ENCODE data around the gene SMAD3.

The SMAD3 gene

DNA sequence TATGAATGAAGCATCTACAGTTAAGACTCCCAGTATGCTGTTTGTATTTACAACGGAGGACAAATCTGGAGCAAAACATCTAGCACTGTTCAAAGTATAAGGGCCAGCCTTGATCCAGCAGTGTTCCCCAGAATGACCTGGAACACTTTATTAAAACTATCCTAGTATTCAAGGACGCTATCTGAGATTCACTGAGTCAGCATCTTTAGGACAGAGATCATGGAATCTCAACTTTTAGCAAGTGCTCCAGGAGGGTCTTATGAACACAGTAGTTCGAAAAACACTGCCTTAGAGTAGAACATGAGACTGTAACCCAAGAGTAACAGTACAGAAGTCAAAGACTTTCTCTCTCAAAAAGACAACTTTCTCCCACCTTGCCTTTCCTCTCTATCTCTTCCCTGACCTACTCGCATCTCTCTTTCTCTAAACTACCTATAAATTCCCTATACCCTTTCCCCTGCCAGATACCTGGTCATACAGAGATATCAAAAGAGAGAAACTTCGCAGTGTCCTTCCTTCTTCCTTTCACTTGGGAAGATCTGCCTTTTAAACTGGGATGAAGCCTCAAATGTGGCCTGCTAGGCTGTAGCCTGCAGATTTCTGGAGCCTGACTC lies 145.3 kb downstream of the SMAD3 start:
- peaks cover 12% of the 10 kb centered on the region for H3K36me3 Mint-ChIP-seq (ENCODE audit: insufficient read depth)
- H3K27me3 Mint-ChIP-seq, result no peaks in the 10 kb centered on the region
- no peak overlapping the region for H3K27ac Mint-ChIP-seq (ENCODE audit: low read depth)
- H3K9me3 Mint-ChIP-seq, result no peaks in the 10 kb centered on the region
- H3K4me3 Mint-ChIP-seq, result no peak overlapping the region
- ATAC-seq (replicated peaks; ENCODE audit: extremely low read depth, poor library complexity, severe bottlenecking) (no peak), DNase-seq (ENCODE audit: low spot score in 2 of 2) (no peak)
- no peaks in the 10 kb centered on the region for H3K4me1 Mint-ChIP-seq

DNA sequence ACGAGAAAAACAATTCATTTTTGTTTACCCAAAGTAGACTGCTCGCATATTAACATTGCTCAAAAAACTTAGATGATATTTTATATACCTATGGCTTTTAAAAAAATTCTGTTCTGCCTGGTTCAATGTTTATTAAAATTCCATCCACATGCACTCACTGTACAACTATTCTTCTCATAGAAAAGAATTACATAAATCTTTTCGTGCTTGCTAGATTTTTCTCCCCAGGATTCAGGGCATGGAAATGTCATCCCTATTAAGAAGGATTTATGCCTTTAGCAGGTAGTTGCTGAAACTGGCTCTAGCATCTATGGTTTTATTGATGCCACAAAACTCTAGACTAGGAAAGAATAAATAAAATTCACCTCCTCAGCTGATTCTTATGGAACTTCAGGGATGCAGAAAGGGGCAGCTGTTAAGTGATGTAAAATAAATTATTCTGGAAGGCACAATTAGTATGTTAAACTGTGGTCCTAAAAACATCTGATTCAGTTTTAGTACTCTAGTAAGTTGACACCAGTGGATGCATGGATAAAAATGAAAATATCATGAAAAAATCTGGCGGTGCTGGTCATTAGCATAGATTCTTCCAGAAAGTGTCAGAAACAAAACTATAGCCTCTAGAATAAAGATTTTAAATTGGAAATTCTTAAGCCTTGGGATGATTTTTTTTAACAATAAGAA lies 147.4 kb downstream of the SMAD3 start:
- ATAC-seq (replicated peaks; ENCODE audit: extremely low read depth, poor library complexity, severe bottlenecking), result no peak
- no peaks in the 10 kb centered on the region for H3K9me3 Mint-ChIP-seq
- H3K4me3 Mint-ChIP-seq, result no peak overlapping the region
- DNase-seq (ENCODE audit: low spot score in 2 of 2), result no peak
- H3K4me1 Mint-ChIP-seq, result no peaks in the 10 kb centered on the region
- H3K36me3 Mint-ChIP-seq (ENCODE audit: insufficient read depth), result peaks cover 13% of the 10 kb centered on the region
- no peak overlapping the region for H3K27ac Mint-ChIP-seq (ENCODE audit: low read depth)
- H3K27me3 Mint-ChIP-seq, result no peaks in the 10 kb centered on the region

DNA sequence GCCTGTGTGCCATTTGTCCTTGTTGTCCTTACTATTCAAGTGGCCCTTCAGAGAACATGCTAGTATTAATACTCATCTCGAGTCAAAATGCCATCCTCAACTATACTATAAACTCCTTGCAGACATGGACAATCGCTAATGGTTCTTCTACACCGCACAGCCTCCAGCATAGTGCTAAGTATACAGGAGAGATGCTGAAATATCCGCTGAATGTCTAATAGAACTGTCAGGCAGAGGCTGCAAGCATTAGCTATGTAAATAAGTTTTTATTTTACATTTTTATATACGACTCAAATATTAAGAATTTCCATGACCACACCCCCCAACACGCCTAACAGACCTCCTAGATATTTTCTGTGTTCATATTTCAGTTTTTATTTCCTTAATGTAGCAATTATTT lies 149.7 kb downstream of the SMAD3 start:
- ATAC-seq (replicated peaks; ENCODE audit: extremely low read depth, poor library complexity, severe bottlenecking) (no peak), DNase-seq (ENCODE audit: low spot score in 2 of 2) (no peak)
- Mint-ChIP-seq H3K4me1 (no peaks in the 10 kb centered on the region), H3K4me3 (no peak overlapping the region), H3K27ac (ENCODE audit: low read depth) (no peak overlapping the region), H3K36me3 (ENCODE audit: insufficient read depth) (peaks cover 8% of the 10 kb centered on the region), H3K9me3 (no peaks in the 10 kb centered on the region), H3K27me3 (no peaks in the 10 kb centered on the region)

DNA sequence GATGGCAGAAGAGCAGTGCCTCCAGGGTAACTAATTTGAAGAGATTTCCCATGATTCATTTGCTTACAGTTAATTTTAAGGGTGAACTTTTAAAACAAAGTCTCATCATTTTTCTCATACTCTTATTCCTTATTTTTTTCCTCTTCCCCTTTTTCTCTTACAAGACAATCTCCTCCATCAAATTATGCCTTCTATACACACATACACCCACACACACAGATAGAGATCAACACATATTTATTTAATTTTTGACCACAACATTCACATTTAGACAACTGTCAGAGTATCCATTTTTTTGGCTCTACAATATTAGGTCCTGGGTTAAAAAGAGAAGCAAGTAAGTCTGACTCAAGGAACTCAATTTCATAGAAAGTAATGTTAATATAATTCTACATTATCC lies 151.5 kb downstream of the SMAD3 start:
- H3K4me3 Mint-ChIP-seq, result no peak overlapping the region
- H3K27me3 Mint-ChIP-seq, result no peaks in the 10 kb centered on the region
- no peak overlapping the region for H3K27ac Mint-ChIP-seq (ENCODE audit: low read depth)
- no peaks in the 10 kb centered on the region for H3K4me1 Mint-ChIP-seq
- H3K9me3 Mint-ChIP-seq, result no peaks in the 10 kb centered on the region
- DNase-seq (ENCODE audit: low spot score in 2 of 2), result no peak
- H3K36me3 Mint-ChIP-seq (ENCODE audit: insufficient read depth), result peaks cover 7% of the 10 kb centered on the region
- ATAC-seq (replicated peaks; ENCODE audit: extremely low read depth, poor library complexity, severe bottlenecking), result no peak

DNA sequence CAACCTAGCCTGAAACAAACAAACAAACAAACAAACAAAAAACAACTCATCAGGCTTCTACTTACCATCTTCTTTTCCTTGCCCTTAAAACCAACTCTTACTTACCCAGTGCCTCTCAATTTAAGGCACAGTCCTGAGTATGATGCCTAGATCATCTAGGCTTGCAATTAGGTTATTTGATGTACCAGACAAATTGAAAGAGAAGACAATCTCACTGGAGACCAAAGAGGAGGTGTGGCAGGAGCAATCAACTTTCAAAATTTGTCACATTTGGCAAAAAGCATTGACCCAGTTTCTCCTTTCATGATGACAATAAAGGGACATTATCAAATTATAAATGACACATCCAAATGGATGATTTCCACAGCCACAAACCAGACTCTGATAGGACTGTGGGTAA lies 153.0 kb downstream of the SMAD3 start:
- no peak for ATAC-seq (replicated peaks; ENCODE audit: extremely low read depth, poor library complexity, severe bottlenecking)
- no peaks in the 10 kb centered on the region for H3K27me3 Mint-ChIP-seq
- DNase-seq (ENCODE audit: low spot score in 2 of 2), result no peak
- H3K36me3 Mint-ChIP-seq (ENCODE audit: insufficient read depth), result peaks cover 4% of the 10 kb centered on the region
- H3K9me3 Mint-ChIP-seq, result no peaks in the 10 kb centered on the region
- no peaks in the 10 kb centered on the region for H3K4me1 Mint-ChIP-seq
- H3K4me3 Mint-ChIP-seq, result no peak overlapping the region
- no peak overlapping the region for H3K27ac Mint-ChIP-seq (ENCODE audit: low read depth)

DNA sequence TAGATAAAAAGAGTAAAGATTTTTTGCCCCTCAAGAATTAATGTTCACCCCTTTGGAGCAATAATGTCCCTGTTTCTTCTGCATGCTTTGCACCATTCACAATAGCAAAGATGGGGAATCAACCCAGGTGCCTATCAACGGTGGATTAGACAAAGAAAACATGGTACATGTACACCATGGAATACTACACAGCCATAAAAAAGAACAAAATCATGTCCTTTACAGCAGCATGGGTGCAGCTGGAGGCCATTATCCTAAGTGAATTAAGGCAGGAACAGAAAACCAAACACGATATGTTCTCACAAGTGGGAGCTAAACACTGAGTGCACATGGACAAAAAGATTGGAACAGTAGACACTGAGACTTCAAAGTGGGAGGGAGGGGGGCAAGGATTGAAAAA lies 153.9 kb downstream of the SMAD3 start:
- H3K27me3 Mint-ChIP-seq, result no peaks in the 10 kb centered on the region
- ATAC-seq (replicated peaks; ENCODE audit: extremely low read depth, poor library complexity, severe bottlenecking) (no peak), DNase-seq (ENCODE audit: low spot score in 2 of 2) (no peak)
- no peaks in the 10 kb centered on the region for H3K9me3 Mint-ChIP-seq
- no peak overlapping the region for H3K27ac Mint-ChIP-seq (ENCODE audit: low read depth)
- no peak overlapping the region for H3K4me3 Mint-ChIP-seq
- H3K4me1 Mint-ChIP-seq, result no peaks in the 10 kb centered on the region
- H3K36me3 Mint-ChIP-seq (ENCODE audit: insufficient read depth), result peaks cover 4% of the 10 kb centered on the region

DNA sequence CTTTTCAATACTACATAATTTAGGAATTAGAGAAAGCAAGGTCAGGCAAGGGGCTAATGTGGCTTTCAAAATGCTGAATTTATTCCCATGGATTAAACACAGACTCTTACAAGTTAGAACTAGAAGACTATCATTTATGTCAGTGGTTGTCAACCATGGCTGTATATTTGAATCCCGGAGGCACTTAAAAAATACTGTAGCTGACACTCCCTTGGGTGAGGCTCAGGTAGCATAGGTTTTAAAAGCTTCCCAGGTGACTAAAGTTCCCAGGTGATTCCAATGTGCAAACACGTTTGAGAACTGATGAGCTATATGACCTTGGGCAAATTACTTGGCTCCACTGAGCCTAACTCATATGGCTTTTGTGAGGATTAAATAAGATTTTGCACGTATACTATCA lies 159.5 kb downstream of the SMAD3 start:
- Mint-ChIP-seq H3K27me3 (no peaks in the 10 kb centered on the region), H3K36me3 (ENCODE audit: insufficient read depth) (peaks cover 11% of the 10 kb centered on the region), H3K4me3 (no peak overlapping the region), H3K27ac (ENCODE audit: low read depth) (no peak overlapping the region), H3K9me3 (no peaks in the 10 kb centered on the region), H3K4me1 (peaks cover 8% of the 10 kb centered on the region)
- DNase-seq (ENCODE audit: low spot score in 2 of 2), result no peak
- ATAC-seq (replicated peaks; ENCODE audit: extremely low read depth, poor library complexity, severe bottlenecking), result no peak

DNA sequence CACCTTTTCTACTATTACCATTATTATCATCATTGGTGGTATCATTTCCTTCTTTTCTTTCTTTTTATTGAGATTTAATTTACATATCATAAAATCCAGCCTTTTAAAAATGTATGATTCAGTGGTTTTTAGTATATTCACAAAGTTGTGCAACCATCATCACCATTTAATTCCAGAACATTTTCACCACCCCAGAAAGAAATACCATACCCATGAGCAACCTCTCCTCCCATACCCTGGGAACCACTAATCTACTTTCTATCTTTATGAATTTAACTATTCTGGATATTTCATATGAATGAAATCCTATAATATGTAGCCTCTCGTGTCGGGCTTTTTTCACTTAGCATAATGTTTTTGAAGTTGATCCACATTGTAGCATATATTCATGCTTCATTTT lies 159.9 kb downstream of the SMAD3 start:
- Mint-ChIP-seq H3K36me3 (ENCODE audit: insufficient read depth) (peaks cover 11% of the 10 kb centered on the region), H3K27me3 (no peaks in the 10 kb centered on the region), H3K27ac (ENCODE audit: low read depth) (no peak overlapping the region), H3K9me3 (no peaks in the 10 kb centered on the region), H3K4me1 (peaks cover 8% of the 10 kb centered on the region), H3K4me3 (no peak overlapping the region)
- ATAC-seq (replicated peaks; ENCODE audit: extremely low read depth, poor library complexity, severe bottlenecking) (no peak), DNase-seq (ENCODE audit: low spot score in 2 of 2) (no peak)

DNA sequence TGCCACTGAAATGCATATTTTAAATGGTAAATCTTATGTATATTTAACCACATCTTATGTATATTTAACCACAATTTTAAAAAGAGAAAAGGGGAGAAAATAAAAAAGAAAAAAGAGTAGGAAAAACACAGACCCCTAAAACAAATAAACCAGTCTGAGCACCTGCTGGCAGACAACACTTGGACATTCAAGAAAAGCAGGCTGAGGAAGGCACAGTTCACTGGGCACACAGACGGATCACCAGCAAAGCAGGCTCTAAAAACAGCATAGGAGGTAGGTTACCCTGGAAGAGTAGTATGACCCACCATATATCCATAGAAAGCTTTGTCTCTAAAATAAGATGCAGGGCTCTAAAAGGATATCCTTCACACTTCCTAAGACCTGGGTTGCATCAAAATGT lies 162.0 kb downstream of the SMAD3 start:
- no peak for ATAC-seq (replicated peaks; ENCODE audit: extremely low read depth, poor library complexity, severe bottlenecking)

DNA sequence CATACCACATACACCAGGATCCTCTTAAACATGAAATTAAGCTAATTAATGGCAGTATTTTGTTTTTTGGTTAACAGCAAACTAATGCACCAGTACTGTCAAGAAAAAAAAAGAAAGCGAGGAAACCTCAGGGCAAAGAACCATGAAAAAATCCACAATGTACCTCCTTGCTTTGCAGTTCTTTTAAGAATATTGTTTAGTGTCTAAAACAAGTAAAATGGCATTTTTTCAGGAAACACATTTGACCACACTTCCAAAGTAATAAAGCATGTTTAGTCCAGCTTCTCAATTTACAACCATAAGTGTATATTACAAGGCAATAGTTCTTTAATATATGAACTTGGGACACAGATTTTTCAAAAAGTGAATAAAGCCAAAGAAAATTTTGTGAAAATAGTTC lies 162.4 kb downstream of the SMAD3 start:
- Mint-ChIP-seq H3K4me1 (peaks cover 8% of the 10 kb centered on the region), H3K9me3 (no peaks in the 10 kb centered on the region), H3K36me3 (ENCODE audit: insufficient read depth) (peaks cover 31% of the 10 kb centered on the region), H3K27ac (ENCODE audit: low read depth) (no peak overlapping the region), H3K27me3 (no peaks in the 10 kb centered on the region), H3K4me3 (no peak overlapping the region)
- DNase-seq (ENCODE audit: low spot score in 2 of 2) (no peak), ATAC-seq (replicated peaks; ENCODE audit: extremely low read depth, poor library complexity, severe bottlenecking) (no peak)

More for the DNA sequence above, 162.0 kb downstream of the SMAD3 start:
- peaks cover 27% of the 10 kb centered on the region for H3K36me3 Mint-ChIP-seq (ENCODE audit: insufficient read depth)
- H3K27ac Mint-ChIP-seq (ENCODE audit: low read depth), result no peak overlapping the region
- no peaks in the 10 kb centered on the region for H3K9me3 Mint-ChIP-seq
- peaks cover 8% of the 10 kb centered on the region for H3K4me1 Mint-ChIP-seq
- DNase-seq (ENCODE audit: low spot score in 2 of 2), result no peak
- no peaks in the 10 kb centered on the region for H3K27me3 Mint-ChIP-seq
- no peak overlapping the region for H3K4me3 Mint-ChIP-seq

DNA sequence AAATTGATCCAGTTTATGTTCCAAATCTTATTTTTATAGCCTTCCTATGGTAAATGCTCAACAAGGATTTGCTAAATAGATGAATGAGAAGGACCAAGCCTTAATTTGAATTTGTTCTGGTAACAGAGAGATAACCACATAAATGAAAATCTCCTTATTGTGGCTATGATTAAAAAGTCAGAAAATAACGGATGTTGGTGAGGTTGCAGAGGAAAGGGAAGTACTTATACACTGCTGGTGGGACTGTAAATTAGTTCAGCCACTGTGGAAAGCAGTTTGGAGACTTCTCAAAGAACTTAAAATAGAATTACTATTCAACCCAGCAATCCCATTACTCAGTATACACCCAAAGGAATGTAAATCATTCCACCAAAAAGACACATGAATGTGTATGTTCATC lies 162.9 kb downstream of the SMAD3 start:
- no peak for ATAC-seq (replicated peaks; ENCODE audit: extremely low read depth, poor library complexity, severe bottlenecking)
- Mint-ChIP-seq H3K27me3 (no peaks in the 10 kb centered on the region), H3K27ac (ENCODE audit: low read depth) (no peak overlapping the region), H3K9me3 (no peaks in the 10 kb centered on the region), H3K4me1 (peaks cover 8% of the 10 kb centered on the region), H3K36me3 (ENCODE audit: insufficient read depth) (peaks cover 32% of the 10 kb centered on the region), H3K4me3 (no peak overlapping the region)
- DNase-seq (ENCODE audit: low spot score in 2 of 2), result no peak

DNA sequence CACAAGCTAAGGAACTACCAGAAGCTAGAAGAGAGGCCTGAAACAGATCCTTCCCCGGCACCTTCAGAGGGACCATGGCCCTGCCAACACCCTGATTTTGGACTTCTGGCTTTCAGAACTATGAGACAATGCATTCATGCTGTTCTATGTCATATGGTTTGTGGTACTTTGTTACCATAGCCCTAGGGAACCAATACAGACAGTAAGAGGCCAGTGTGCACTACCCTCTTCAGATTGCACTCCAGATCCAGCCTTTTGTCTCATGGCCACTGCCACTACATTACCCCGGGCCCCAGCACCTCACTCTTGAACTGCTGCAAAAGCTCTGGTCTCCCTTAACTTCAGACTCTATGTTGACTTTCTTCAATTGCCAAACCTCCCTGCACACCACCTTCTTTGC lies 165.1 kb downstream of the SMAD3 start:
- DNase-seq (ENCODE audit: low spot score in 2 of 2) (no peak), ATAC-seq (replicated peaks; ENCODE audit: extremely low read depth, poor library complexity, severe bottlenecking) (no peak)
- peaks cover 8% of the 10 kb centered on the region for H3K4me1 Mint-ChIP-seq
- peaks cover 44% of the 10 kb centered on the region for H3K36me3 Mint-ChIP-seq (ENCODE audit: insufficient read depth)
- no peak overlapping the region for H3K4me3 Mint-ChIP-seq
- no peaks in the 10 kb centered on the region for H3K27me3 Mint-ChIP-seq
- no peak overlapping the region for H3K27ac Mint-ChIP-seq (ENCODE audit: low read depth)
- H3K9me3 Mint-ChIP-seq, result no peaks in the 10 kb centered on the region

DNA sequence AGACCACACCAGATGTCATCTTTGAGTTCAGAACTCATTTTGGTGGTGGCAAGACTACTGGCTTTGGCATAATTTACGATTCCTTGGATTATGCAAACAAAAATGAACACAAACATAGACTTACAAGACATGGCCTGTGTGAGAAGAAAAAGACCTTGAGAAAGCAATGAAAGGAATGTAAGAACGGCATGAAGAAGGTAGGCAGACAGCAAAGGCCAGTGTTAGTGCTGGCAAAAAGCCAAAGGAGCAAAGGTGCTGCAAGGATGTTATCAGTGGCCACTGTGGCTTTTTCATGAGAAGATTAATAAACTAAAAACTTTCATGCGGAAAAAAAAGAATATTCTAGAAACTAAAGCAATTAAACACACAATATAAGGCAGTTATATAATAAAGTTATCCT lies 167.2 kb downstream of the SMAD3 start:
- Mint-ChIP-seq H3K4me1 (peaks cover 8% of the 10 kb centered on the region), H3K36me3 (ENCODE audit: insufficient read depth) (peaks cover 44% of the 10 kb centered on the region), H3K9me3 (no peaks in the 10 kb centered on the region), H3K27me3 (no peaks in the 10 kb centered on the region), H3K4me3 (no peak overlapping the region), H3K27ac (ENCODE audit: low read depth) (no peak overlapping the region)
- ATAC-seq (replicated peaks; ENCODE audit: extremely low read depth, poor library complexity, severe bottlenecking), result no peak
- DNase-seq (ENCODE audit: low spot score in 2 of 2), result no peak

Data from central memory CD8-positive, alpha-beta T cell (primary cell).